DND-41 (cell line): ENCODE data around the gene CDKN1A.

Experiments used
- EZH2 ChIP-seq: IDR thresholded peaks from 3 replicates; pipeline ENCODE4 v1.6.1; 2012; ENCODE audit warnings: borderline replicate concordance, low read depth, mild to moderate bottlenecking, moderate library complexity, low read length, inconsistent platforms; ENCODE audit not compliant: severe bottlenecking
- TF ChIP-seq, protein P1 (sequence below): IDR thresholded peaks from 2 replicates; pipeline ENCODE4 v1.5.1; 2012; ENCODE audit warnings: borderline replicate concordance, low read length, moderate library complexity, mild to moderate bottlenecking; ENCODE audit not compliant: poor library complexity, severe bottlenecking; ENCODE audit errors: extremely low read depth

GRCh38 chr6:36700071-36700812 is 21.7 kb downstream of the CDKN1A start:
- TF ChIP-seq, protein P1, sequence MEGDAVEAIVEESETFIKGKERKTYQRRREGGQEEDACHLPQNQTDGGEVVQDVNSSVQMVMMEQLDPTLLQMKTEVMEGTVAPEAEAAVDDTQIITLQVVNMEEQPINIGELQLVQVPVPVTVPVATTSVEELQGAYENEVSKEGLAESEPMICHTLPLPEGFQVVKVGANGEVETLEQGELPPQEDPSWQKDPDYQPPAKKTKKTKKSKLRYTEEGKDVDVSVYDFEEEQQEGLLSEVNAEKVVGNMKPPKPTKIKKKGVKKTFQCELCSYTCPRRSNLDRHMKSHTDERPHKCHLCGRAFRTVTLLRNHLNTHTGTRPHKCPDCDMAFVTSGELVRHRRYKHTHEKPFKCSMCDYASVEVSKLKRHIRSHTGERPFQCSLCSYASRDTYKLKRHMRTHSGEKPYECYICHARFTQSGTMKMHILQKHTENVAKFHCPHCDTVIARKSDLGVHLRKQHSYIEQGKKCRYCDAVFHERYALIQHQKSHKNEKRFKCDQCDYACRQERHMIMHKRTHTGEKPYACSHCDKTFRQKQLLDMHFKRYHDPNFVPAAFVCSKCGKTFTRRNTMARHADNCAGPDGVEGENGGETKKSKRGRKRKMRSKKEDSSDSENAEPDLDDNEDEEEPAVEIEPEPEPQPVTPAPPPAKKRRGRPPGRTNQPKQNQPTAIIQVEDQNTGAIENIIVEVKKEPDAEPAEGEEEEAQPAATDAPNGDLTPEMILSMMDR = no peak
- TF ChIP-seq EZH2 = no peak
